ENCODE data around the gene PIGN.

The PIGN gene

GRCh38 chr18:62064361-62064760 lies 122.5 kb downstream of the PIGN start:
- no peak for TF ChIP-seq CTCF (IDR thresholded peaks at IDR 0.05; ENCODE audit: extremely low read depth, missing control alignments)
- DNase-seq (ENCODE audit: low spot score), result no peak

- no peak for DNase-seq (ENCODE audit: low spot score)
- TF ChIP-seq CTCF (IDR thresholded peaks at IDR 0.05; ENCODE audit: extremely low read depth, missing control alignments), result no peak
These were observed 124.9 kb downstream of the PIGN start for GRCh38 chr18:62061821-62062478.

- TF ChIP-seq CTCF (IDR thresholded peaks at IDR 0.05; ENCODE audit: extremely low read depth, missing control alignments), result no peak
- no peak for DNase-seq (ENCODE audit: low spot score)
These were observed 126.0 kb downstream of the PIGN start for GRCh38 chr18:62060820-62061219.

- DNase-seq (ENCODE audit: low spot score), result no peak
- TF ChIP-seq CTCF (IDR thresholded peaks at IDR 0.05; ENCODE audit: extremely low read depth, missing control alignments), result no peak
These were observed 131.8 kb downstream of the PIGN start for GRCh38 chr18:62054929-62055498.

GRCh38 chr18:62048279-62048678 lies 138.6 kb downstream of the PIGN start:
- no peak for DNase-seq (ENCODE audit: low spot score)
- TF ChIP-seq CTCF (IDR thresholded peaks at IDR 0.05; ENCODE audit: extremely low read depth, missing control alignments), result no peak

GRCh38 chr18:62045316-62045715 lies 141.5 kb downstream of the PIGN start:
- TF ChIP-seq CTCF (IDR thresholded peaks at IDR 0.05; ENCODE audit: extremely low read depth, missing control alignments), result no peak
- DNase-seq (ENCODE audit: low spot score), result no peak

GRCh38 chr18:62044490-62045000 lies 142.3 kb downstream of the PIGN start:
- TF ChIP-seq CTCF (IDR thresholded peaks at IDR 0.05; ENCODE audit: extremely low read depth, missing control alignments), result no peak
- DNase-seq (ENCODE audit: low spot score), result no peak

Data from GM20000 (cell line).